ENCODE results near the gene SRMS.
"Not testable (repeated sequence)": the region's sequence is repeated elsewhere in the genome, so short reads cannot be mapped to it uniquely, and the experiment has no call there.

Gene SRMS

GRCh38 chr20:63565021-63565698 is 17.6 kb upstream of the SRMS start:
- DNase-seq = no peak

GRCh38 chr20:63564036-63564810 is 16.7 kb upstream of the SRMS start:
- DNase-seq = no peak

GRCh38 chr20:63563225-63563935 is 15.8 kb upstream of the SRMS start:
- no peak for DNase-seq

- no peak for DNase-seq
Measured at GRCh38 chr20:63562461-63563224, 15.1 kb upstream of the SRMS start.

- DNase-seq = no peak
Measured at GRCh38 chr20:63561624-63562396, 14.3 kb upstream of the SRMS start.

- no peak for DNase-seq
Measured at GRCh38 chr20:63560856-63561609, 13.5 kb upstream of the SRMS start.

- no peak for DNase-seq
Measured at GRCh38 chr20:63560333-63560805, 12.8 kb upstream of the SRMS start.

- DNase-seq = not testable (repeated sequence)
Measured at GRCh38 chr20:63559485-63560332, 12.2 kb upstream of the SRMS start.

- no peak for DNase-seq
Measured at GRCh38 chr20:63558804-63559484, 11.4 kb upstream of the SRMS start.

- DNase-seq = no peak
Measured at GRCh38 chr20:63557481-63557891, 9.9 kb upstream of the SRMS start.

GRCh38 chr20:63556873-63557478 is 9.4 kb upstream of the SRMS start:
- no peak for DNase-seq

- DNase-seq = no peak
Measured at GRCh38 chr20:63555661-63556381, 8.3 kb upstream of the SRMS start.

- DNase-seq = no peak
Measured at GRCh38 chr20:63554361-63555278, 7.1 kb upstream of the SRMS start.

GRCh38 chr20:63553933-63554290 is 6.4 kb upstream of the SRMS start, which contains the start of gene FNDC11:
TSS of gene FNDC11 (plus strand) at chr20:63554159. CDS start at chr20:63555664, 1,505 bp downstream.
- peak; percentile 40 for DNase-seq

- peak; percentile 91 for DNase-seq
Measured at GRCh38 chr20:63553251-63553932, 5.8 kb upstream of the SRMS start.

- DNase-seq = peak; percentile 40
Measured at GRCh38 chr20:63552481-63553249, 5.1 kb upstream of the SRMS start.
